Tibial artery (tissue), 4 donors: Measurements from ENCODE around the gene GTF2IRD1.
A peak's percentile ranks its signal among the peaks of the same experiment; 100 is the strongest.

ENCODE experiments used
- DNase-seq, 2 donors: peaks; one replicate each; pipeline ENCODE4 v3.0.0-alpha.2; 2019
- H3K27ac ChIP-seq, 2 donors: fragments of 200-600 bp; sonication (generic) in 1 of 2; 1 replicate in 1 of 2; 2 replicates in 1 of 2; pipeline ENCODE4 v1.5.1; 2018 to 2019; ENCODE audit warnings: mild to moderate bottlenecking in 1 of 2
- H3K27me3 ChIP-seq, 2 donors: fragments of 200-600 bp; sonication (generic) in 1 of 2; one replicate each; pipeline versions ENCODE4 v1.5.1 to v1.6.0; 2016 to 2019
- H3K36me3 ChIP-seq, 3 donors: fragments of 200-600 bp; sonication (generic) in 2 of 3; one replicate each; pipeline ENCODE4 v1.5.1; 2016 to 2019; ENCODE audit warnings: mild to moderate bottlenecking in 2 of 3
- H3K4me1 ChIP-seq, 4 donors: fragments of 200-600 bp; sonication (generic) in 2 of 4; 1 replicate in 3 of 4; 2 replicates in 1 of 4; pipeline ENCODE4 v1.5.1; 2016 to 2019
- H3K4me3 ChIP-seq, 2 donors: fragments of 200-600 bp; sonication (generic) in 1 of 2; 1 replicate in 1 of 2; 2 replicates in 1 of 2; pipeline ENCODE4 v1.5.1; 2018 to 2019; ENCODE audit warnings: mild to moderate bottlenecking in 2 of 2
- H3K9me3 ChIP-seq, 3 donors: fragments of 200-600 bp; sonication (generic) in 1 of 3; one replicate each; pipeline ENCODE4 v1.5.1; 2016 to 2019
- intact Hi-C: fragments of 100-400 bp; cut with DNase I; formaldehyde crosslinking; loops from one replicate; pipeline ENCODE4 v1.15.0; 2023; ENCODE audit warnings: low total_unique reads
- TF ChIP-seq, protein P1 (sequence below), 2 experiments: fragments of 200-600 bp in 1 of 2; fragments of 450-650 bp in 1 of 2; IDR thresholded peaks; one replicate each; pipeline ENCODE4 v1.5.1; 2017 to 2019; ENCODE audit warnings: antibody characterized with exemption in 2 of 2, mild to moderate bottlenecking in 1 of 2, moderate library complexity in 1 of 2

The GTF2IRD1 gene

DNA sequence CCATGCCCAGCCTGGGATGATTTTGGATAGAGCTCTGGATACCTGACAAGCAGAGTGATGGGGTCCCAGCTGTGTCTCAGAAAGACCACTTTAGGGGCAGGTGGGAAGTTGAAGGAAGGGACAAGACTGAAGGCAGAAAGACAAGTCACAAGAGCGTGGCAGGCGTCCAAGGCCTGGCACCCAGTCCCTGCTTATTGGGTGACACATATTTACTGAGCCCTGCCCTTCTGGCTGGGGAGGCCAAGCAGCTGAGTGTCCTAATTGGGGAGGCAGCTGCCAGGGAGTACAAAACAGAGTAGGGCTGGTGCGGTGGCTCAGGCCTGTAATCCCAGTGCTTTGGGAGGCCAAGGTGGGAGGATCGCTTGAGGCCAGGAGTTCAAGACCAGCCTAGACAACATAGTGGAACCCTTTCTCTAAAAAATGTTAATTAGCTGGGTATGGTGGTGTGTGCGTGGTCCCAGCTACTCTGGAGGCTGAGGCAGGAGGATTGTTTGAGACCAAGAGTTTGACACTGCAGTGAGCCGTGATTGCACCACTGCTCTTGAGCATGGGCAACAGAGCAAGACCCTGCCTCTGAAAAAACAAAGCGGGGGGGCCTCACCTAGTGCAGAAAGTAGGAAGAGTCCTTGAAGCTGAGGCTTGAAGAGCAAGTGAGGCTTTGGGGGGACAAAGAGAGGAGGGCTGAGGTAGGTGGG is 150.8 kb downstream of the GTF2IRD1 start:
- DNase-seq, result peak; percentile 58 to 88
- no peaks in the 10 kb centered on the region for H3K27me3 ChIP-seq
- no peaks in the 10 kb centered on the region for H3K9me3 ChIP-seq
- no peak overlapping the region for H3K4me3 ChIP-seq
- H3K27ac ChIP-seq, result peak overlapping the region; percentile 67 to 79
- TF ChIP-seq, protein P1, sequence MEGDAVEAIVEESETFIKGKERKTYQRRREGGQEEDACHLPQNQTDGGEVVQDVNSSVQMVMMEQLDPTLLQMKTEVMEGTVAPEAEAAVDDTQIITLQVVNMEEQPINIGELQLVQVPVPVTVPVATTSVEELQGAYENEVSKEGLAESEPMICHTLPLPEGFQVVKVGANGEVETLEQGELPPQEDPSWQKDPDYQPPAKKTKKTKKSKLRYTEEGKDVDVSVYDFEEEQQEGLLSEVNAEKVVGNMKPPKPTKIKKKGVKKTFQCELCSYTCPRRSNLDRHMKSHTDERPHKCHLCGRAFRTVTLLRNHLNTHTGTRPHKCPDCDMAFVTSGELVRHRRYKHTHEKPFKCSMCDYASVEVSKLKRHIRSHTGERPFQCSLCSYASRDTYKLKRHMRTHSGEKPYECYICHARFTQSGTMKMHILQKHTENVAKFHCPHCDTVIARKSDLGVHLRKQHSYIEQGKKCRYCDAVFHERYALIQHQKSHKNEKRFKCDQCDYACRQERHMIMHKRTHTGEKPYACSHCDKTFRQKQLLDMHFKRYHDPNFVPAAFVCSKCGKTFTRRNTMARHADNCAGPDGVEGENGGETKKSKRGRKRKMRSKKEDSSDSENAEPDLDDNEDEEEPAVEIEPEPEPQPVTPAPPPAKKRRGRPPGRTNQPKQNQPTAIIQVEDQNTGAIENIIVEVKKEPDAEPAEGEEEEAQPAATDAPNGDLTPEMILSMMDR (IDR thresholded peaks at IDR 0.05), result no peak
- H3K36me3 ChIP-seq, result peaks cover 0 to 22% (median 12%) of the 10 kb centered on the region in 3 donors
- intact Hi-C loops, result no loop called here
- peaks cover 0 to 32% (median 18%) of the 10 kb centered on the region in 4 donors for H3K4me1 ChIP-seq

DNA sequence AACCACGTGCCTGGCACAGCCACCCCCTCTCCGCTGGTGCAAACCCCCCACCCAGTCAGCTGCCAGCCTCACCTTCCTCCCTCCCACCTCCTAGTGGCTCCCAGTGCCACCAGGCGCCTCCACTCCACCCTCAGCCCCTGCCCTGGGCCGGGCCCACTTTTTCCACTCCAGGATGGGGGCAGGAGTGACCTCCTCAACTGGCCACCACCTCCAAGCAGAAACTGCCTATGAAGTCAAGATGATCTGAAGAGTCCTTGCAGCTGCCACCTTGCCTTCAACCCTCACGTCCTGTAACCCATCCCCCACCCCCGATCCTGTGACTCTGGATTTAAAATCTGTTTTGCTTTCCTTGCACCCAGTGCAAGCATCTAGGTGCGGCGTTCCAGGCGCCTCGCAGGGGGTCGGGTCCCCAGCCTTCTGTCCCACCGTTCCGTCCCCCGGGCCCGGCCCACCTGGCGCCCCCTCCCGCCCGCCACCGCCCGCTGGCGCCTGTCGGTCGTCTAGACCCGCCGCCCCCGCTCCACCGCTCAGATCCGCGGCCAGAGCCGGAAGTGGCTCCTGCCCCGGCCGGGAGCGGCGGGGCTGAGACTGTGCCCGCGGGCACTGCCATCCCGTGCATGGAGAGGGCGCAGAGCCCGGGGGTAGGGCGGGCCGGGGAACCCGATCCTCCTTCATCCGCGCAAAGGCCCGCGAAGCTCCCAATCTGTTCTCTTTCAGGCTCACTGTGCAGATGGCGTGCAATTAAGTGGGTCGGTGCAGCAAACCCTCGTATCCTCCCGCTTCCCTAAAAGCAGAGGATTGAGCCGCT is 152.6 kb downstream of the GTF2IRD1 start:
- H3K4me3 ChIP-seq, result peak overlapping the region; percentile 44 to 47
- peaks cover 0 to 5% (median 4%) of the 10 kb centered on the region in 3 donors for H3K36me3 ChIP-seq
- no peaks in the 10 kb centered on the region for H3K27me3 ChIP-seq
- H3K27ac ChIP-seq, result peak overlapping the region; percentile 67 to 79
- TF ChIP-seq, protein P1 (IDR thresholded peaks at IDR 0.05), result no peak
- no peaks in the 10 kb centered on the region for H3K9me3 ChIP-seq
- DNase-seq, result peak in 1 of 2 donors; percentile 80
- intact Hi-C loops, result no loop called here
- peaks cover 0 to 32% (median 18%) of the 10 kb centered on the region in 4 donors for H3K4me1 ChIP-seq

GRCh38 chr7:74606909-74607510 is 153.3 kb downstream of the GTF2IRD1 start:
- no peaks in the 10 kb centered on the region for H3K9me3 ChIP-seq
- H3K4me1 ChIP-seq, result peaks cover 0 to 32% (median 18%) of the 10 kb centered on the region in 4 donors
- DNase-seq, result no peak
- H3K27me3 ChIP-seq, result no peaks in the 10 kb centered on the region
- no peaks in the 10 kb centered on the region for H3K36me3 ChIP-seq
- H3K4me3 ChIP-seq, result peak overlapping the region; percentile 44 to 47
- intact Hi-C loops, result no loop called here
- peak overlapping the region; percentile 67 to 79 for H3K27ac ChIP-seq
- TF ChIP-seq, protein P1 (IDR thresholded peaks at IDR 0.05), result no peak

GRCh38 chr7:74612015-74612829 is 158.5 kb downstream of the GTF2IRD1 start:
- no peaks in the 10 kb centered on the region for H3K36me3 ChIP-seq
- TF ChIP-seq, protein P1 (IDR thresholded peaks at IDR 0.05), result no peak
- peaks cover 0 to 8% (median 0%) of the 10 kb centered on the region in 4 donors for H3K4me1 ChIP-seq
- no peak overlapping the region for H3K4me3 ChIP-seq
- no peak overlapping the region for H3K27ac ChIP-seq
- no peaks in the 10 kb centered on the region for H3K27me3 ChIP-seq
- intact Hi-C loops, result no loop called here
- no peak for DNase-seq
- no peaks in the 10 kb centered on the region for H3K9me3 ChIP-seq
